GM18858 (cell line): ENCODE measurements around the gene ADAMTS12.

Experiments used
- ATAC-seq: cut with Tn5 transposase; IDR thresholded peaks from one replicate; pipeline ENCODE4 v1.9.1; 2021; ENCODE audit not compliant: unreplicated experiment

ADAMTS12 gene

DNA sequence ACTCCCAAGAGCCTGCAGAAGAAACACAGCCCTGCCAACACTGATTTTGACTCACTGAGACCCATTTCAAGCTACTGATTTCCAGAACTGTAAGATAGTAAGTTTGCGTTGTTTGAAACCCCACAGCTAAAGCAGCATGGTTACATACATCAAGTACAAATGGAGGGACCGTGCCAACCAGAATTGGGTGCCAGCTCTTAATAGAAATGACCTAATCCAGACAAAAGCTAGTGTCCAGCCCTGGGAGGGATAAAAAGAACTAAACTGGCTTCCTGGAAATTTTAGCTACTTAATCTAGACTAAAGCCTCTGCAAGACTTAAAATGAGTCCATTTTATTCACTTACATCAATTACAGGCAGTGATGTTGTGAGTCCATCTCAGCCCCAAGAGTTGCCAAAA is 122.6 kb downstream of the ADAMTS12 start:
- ATAC-seq: no peak

DNA sequence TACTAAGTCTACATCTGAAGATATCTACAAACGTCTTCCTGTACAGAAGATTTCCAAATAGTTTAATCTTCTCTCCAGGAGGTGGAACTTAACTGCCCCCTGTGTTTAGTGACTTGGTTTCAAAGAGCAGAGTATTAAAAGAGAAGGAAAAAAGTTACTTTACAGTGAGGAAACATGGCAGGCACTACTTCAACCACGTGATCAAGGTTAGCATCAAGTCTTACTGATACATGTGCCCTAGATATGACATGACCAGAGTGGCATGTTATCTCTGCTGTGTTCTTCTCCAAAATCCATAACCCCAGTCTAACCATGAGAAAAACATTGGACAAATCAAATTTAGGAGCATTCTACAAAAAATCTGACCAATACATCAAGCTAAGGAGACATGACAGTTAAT is 125.8 kb downstream of the ADAMTS12 start:
- ATAC-seq: no peak

DNA sequence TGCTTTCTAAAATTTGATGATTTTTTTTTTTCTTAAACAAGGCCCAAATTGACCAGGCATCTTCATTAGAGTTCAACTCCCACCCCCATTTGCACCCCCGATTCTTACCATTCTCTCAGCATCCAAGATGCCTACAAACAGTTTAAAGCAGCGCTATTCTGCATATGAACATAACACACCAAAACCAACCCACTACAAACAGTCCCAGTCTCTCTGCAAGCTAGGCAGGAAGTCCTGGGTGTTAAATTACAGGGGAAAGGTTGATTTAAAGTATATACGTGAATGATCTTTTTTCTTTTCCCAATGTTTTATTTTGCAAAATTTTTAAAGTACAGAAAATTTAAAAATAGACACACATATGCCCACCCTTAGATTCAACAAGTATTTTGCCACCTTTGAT is 127.0 kb downstream of the ADAMTS12 start:
- ATAC-seq: no peak

DNA sequence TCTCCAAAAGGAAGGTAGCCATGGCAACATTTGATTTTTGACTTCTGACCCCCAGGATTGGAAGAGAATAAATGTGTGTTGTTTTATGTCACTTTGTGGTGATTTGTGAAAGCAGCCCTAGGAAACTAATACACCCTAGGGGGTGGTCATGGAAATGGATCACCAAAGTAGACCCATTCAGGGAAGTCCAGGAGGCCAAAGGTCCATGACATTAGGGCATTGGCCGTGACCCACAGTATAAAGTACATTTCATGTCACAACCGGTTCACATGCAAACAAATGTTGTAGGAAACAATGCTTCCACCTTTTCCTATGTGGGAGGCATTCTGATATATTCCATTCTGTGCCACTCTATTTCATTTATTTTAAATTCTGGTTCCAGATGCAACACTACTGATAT is 128.4 kb downstream of the ADAMTS12 start:
- ATAC-seq: no peak

DNA sequence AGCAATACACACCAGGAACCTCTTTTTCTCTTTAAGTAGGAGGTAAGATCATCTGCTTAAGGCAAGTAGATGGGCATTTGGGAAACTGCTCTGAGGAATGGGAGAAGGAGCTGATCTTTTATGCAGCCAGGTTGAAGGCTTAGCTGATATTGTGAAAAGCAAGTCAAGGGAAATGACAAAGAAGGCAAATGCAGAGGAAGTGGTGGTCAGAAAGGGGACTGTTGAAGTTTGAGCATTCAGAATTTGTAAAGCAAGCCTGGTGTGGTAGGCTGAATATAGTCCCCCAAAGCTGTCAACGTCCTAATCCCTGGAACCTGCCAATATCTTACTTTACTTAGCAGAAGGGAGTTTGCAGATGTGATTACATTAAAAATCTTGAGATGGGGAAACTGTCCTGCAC is 128.9 kb downstream of the ADAMTS12 start:
- ATAC-seq: no peak

DNA sequence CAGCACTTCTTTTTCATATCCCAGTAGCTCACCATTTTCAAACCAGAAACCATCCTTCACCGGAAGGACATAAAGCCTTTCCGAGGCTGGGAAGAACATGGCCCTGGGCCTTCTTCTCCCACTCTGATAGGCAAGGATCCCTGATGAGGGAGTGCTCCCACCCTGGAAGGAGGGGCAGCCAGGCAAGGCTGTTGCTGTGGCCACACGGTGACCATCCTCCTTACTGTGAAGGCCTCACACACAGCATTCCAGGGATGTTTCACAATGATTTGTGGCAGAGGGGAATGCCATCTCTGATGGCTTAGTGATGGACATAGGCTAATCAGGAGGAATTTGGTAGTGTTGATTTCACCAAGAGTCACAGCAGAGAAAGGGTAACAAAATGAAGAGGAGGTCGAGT is 130.7 kb downstream of the ADAMTS12 start:
- ATAC-seq: no peak

DNA sequence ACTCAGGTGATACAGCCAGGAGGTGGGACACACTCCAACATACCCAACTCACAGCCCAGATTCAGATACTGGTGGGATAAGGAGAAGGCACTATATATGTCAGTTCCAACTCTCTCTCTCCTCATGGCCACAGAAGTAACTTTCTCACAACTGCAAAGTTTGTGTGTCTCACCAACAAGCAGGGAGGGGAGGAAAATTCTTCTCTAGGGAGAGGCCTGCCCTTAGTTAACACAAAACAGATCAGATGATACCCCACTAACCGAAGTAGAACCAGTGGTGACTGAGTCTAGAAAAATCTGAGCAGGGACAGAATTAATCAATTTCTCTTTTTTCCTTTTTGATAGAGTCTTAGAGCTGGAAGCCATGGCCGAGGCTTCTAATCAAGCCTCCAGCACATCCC is 133.1 kb downstream of the ADAMTS12 start:
- ATAC-seq: no peak

DNA sequence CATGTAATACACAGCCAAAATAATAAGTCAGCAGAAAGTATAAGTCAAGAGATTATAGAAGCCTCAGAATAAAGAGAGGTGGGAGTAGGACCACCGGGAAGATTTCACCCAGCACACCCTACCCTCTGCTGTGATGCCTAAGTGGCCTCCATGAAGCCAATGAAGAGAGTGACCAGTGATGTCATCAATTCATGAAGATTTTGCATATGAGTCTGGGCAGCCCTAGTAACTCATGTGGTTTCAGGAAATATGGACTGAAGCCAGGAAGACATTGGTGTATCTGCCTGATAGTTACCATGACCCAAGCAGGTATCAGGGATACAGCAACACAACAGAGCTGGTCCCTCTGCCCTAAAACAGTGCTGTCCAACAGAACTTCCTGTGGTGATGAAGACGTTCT is 135.3 kb downstream of the ADAMTS12 start:
- ATAC-seq: no peak

DNA sequence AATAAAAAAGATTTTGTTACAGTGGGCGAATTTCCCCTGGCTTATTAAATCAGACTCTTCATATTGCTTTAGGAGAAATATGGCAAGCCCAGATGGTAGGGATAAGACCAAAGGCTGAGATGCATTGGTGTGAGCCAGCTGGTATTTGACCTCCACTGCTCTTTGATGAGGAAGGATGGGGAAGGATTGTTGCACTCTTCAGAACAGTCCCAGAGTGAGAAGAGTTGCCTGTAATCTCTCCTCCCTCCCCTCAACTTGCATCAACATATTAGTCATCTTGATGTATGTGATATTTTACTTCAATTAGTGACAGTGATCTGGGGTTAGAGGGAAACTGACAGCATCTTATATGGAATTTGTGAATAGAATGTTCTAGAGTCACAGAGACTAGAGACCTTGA is 136.6 kb downstream of the ADAMTS12 start:
- ATAC-seq: no peak

DNA sequence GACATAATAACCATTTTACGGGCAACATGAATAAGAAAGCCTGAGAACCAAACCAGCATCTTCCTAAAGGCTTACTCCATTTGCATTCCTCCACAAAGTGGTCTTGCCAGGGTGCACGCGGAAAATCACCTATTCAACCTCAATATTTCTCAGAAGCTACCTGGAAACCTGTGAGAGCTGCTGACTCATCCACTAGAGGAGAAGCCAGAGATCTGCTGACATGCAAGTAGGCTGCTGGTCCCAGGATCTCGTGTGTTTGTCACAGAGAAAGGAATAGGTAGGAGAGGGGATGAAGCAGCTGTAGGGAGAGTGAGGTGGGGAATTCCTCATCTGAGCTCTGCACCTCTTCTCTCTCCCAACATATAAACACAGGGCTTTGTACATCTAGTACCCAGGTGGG is 138.1 kb downstream of the ADAMTS12 start:
- ATAC-seq: no peak

DNA sequence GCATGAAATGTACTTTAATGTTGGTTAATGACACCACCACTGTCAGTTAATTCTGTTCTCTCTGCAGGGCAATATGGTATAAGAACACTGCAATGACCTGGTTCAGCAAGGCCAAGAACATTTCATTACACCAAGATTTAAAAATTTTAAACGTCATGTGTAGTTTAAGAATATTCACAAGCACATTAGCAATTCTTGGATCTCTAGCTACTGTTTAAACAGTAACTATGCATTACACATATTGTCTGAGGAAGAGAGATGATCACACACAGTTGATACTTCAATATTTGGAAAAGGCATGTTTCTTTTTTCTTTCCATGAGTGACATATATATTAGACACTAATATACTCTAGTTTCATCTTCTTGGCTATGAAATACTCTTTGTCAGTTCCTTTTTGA is 143.0 kb downstream of the ADAMTS12 start:
- ATAC-seq: no peak

DNA sequence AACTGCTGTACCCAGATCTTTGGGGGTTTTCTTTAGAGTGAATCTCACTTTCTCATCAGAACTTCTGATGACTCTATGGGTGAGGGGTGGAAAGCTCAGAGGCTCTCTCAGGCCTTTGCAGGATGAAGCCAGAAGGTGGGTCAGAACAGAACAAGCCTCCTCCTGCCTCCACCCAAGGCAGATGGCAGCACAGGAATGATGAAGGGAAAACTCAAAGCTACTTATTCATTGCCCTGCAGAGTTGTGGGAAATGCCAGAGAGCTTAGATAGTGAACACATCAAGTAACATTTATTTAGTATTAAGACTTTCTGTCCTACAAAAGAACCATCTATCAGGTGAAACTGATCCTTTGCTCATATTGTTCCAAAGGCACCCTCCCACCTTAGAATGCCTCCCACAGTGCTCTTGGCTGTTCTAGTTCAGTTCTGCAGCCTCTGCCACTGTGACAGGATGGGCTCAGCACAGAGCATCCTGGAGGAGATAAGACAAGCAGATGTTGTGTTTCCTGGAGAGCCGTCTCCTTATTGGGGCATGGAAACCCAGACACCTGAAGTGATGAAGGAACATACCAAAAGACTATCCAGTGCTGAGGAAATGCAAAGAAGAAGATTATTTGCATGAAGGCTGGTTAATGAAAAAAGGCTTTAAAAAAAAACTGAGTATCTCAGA is 146.6 kb downstream of the ADAMTS12 start:
- ATAC-seq: no peak

DNA sequence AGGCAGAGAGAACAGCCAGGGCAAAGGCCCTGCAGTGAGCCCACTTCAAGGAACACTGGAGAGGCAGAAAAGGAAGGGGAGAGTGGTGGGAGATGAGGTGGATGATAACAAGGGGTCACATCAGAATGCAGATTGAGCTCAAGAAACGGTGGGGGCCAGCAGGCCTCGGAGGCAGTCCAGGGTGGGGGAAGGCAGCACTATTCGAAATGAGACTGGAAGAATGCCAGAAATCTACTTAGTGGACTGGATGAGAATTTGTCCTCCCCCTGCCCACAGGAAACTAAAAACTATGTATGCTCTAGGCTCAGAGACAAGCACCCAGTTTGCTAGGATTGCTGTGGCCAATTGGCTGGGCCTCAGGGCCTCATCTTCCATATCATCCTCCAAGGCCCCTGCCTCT is 148.7 kb downstream of the ADAMTS12 start:
- ATAC-seq: no peak

DNA sequence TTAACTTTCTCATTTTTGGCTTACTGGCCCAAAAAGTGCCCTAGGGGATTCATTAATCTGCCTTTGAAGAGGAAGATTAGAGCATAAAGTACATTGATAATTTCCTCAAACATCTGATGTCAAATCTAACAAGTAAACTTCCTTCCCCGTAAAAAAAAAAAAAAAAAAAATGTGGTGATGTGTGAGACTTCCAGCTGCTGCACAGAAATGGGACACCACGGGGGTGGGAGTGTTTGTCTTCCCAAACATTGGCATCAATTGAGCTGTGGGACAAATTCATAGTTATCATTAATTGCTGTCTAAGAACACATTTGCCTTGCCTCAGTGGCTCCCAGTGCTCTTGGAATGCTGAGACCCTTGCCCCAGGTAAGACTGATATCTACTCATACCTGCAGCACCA is 149.6 kb downstream of the ADAMTS12 start:
- no peak for ATAC-seq

DNA sequence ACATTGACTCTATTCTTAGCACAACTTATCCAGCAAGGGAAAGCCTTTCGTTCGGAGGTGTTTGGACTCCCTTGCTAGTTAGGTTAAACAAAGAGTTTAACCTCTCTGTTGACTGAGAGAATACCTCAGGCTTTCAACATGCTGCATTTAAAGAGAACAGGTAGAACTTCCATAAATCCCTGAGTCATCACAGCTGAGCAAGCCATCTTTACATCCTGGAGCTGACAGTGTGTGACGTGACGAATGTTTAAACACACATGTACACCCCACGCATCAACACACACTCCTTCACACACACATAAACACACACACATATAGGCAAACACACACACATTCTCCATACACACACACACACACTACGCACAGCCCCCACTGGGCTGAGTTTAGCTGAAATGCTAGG is 152.8 kb downstream of the ADAMTS12 start:
- ATAC-seq: no peak

DNA sequence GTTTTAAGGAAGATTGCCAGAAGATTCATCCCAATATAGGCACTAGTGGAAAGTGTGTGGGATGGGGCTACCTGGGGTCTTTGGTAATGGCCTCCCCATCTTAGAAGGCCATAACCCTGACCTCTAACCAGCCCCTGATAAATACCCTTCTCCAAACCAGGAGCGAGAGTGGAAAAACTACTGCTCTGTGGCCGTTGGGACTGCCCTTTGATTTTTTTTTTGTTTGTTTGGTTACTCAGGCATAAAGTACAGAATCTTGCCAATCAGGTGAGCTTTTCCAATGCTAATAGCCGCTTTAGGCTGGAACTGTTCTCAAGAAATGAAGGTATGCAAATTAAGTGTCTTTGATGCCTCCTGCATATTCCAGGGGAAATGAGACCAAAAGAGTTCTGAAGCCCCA is 153.7 kb downstream of the ADAMTS12 start:
- no peak for ATAC-seq

DNA sequence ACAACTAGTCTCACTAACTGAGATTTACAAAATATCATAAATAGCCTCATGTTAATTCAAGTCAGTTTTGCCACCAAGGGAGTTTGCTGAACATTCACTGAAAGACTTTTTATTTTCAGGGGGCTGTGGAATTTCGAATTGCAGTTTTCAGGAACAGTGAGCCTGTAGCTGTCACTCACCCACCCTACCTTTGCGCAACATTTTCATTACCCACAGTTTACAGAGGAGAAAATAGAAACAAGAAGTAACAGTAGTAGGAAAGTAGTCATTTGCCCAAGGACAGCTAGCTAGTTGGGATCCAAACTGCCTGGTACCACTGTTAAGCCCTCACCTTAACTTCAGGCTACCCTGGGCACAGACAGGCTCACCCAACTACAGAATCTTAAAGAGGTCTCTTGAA is 154.1 kb downstream of the ADAMTS12 start:
- no peak for ATAC-seq

DNA sequence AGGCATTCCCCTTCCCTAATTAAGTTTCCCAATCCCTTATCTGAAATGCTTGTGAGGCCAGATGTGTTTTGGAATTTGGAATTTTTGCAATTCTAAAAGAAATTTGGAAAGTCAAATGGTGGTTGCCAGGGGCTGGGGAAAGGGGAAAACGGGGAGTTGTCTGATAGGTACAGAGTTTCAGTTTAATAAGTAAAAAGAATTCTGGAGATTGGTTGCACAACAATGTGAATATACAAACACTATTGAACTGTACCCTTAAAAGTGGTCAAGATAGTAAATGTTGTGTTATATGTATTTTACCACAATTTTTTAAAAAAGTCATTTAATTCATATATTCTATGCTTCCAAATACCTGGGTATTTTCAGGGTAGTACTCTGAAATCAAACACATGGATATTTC is 154.5 kb downstream of the ADAMTS12 start:
- no peak for ATAC-seq

DNA sequence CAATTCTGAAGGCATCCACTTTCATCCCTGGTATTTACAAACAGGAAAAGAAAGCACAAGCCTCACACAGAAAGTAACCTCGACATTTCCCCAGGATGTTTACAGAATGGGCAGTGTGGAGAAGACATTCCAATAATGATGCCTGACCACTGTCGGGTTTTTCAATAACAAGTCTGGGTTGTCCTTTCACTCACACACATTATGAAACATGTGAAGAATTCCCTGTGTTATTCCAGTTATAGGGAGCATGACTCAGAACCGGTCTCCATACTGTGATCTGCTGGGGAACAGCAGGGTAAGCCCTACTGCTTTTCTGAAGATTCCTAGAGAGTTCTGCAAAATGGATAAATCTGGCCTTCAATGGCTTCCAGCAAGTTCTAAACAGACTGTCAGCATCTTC is 155.3 kb downstream of the ADAMTS12 start:
- no peak for ATAC-seq

DNA sequence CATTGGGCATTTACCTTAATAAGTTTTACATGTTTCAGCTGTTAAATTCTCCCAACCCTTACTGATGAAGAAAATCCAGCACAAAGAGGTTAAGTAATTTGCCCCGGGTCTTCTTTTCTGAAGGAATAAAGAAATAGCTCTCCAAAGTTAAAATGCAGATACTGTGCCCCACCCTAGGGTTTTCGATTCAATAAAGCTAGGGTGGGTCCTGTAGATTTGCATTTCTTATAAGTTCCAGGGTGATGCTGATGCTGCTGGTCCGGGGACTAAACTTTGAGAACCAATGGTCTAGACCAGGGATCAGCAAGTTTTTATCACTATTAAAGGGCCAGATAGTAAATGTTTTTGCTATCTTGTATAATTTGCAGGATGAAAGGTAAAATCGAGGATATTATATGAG is 156.7 kb downstream of the ADAMTS12 start:
- no peak for ATAC-seq

DNA sequence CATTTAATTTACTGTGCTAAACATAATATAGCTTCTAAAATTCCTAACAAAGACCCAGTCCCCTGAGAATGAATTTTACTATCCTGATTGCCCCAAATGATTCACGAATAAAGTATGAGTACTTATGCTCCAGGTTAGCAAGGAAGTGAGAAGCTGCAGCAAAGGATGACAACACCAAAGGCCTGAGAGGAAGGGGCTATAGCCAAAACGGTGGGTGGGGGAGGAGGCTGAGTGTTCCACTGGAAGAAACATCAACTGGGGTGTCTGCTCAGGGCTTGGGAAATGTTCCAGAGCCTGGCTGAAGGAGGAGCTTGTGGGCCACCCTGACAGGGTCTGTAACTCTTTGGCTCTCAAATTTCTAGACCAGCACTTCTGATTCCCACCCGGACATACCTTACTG is 157.3 kb downstream of the ADAMTS12 start:
- no peak for ATAC-seq

DNA sequence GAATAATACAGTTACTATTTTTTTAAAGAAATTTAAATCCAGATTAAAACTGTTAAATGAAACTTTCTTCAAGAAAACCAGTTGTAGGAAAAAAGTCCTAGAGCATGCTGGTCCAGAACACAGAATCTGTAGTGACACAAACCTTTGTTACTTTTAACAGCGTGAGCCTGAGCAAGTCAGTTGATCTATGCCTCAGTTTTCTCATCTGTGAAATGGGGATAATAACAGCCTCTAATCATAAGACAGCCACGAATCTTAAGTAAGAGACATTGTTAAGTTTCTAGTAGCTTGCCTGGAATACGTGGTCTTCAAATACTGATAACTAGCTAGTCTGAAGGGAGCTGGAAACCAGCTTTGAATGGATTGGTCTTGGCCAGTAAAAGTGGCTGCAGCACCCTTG is 158.6 kb downstream of the ADAMTS12 start:
- no peak for ATAC-seq

DNA sequence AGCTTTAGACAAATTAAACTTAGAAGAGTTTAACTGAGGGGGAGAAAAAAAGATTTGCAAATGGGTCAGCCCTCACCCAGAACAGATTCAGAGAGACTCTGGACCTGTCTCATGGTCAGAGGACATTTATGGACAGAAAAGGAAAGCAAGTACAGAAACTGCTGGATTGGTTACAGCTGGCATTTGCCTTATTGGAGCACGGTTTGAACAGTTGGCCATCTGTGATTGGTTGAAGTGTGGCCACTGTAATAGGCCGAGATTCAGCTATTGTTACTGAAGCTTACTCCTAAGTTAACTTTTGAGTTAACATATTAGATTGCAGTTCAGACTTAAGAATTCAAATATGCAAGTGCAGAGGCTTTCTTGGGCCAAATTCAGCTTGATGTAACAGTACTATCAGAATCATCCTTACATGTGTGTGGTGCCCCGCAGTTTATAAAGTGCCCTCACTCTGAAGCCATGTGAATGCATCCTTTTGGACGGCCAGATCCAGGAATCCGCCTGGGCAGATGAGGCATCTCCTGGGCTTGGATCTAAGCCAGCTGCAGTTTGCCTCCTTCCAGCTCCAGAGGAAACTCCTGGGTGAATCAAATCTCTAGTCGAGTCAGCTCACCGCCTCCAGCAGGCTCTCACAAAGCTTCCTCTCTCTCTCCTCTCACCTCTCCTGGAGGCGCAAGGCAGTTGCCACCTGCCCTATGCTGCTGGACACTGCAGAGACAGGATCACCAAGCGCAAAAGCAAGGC is 165.2 kb downstream of the ADAMTS12 start:
- ATAC-seq: no peak
